WTC11 (cell line): ENCODE results near the gene DLAT. TPM values are rescaled to one million over a fixed set of nuclear protein-coding genes. Genes with fewer than 3 reads are reported as not detected.

ENCODE experiments used
- ATAC-seq: fragments of 200-7000 bp; cut with Tn5 transposase; 2 replicates; pipeline ENCODE4 v1.10.0; 2021; ENCODE audit warnings: mild to moderate bottlenecking, moderate library complexity
- CTCF ChIA-PET: fragments of 300-600 bp; sonication (Branson Sonifier 250); formaldehyde crosslinking; loops from one replicate; lab custom pipeline; 2021; ENCODE audit warnings: antibody characterized with exemption; lab: Charles Lee
- POLR2A ChIA-PET: fragments of 350-600 bp; sonication (Branson Sonifier 250); formaldehyde crosslinking; loops from one replicate; lab custom pipeline; 2021; ENCODE audit warnings: antibody characterized with exemption; lab: Charles Lee
- DNase-seq: peaks from one replicate; pipeline ENCODE4 v3.0.0; 2021; ENCODE audit warnings: low spot score
- H3K27ac Mint-ChIP-seq: 2 replicates; pipeline ENCODE4 v1.8.0; 2021; ENCODE audit warnings: mixed read lengths
- H3K27me3 Mint-ChIP-seq: 2 replicates; pipeline ENCODE4 v1.8.0; 2021; ENCODE audit warnings: low read depth, mild to moderate bottlenecking, moderate library complexity, mixed read lengths
- H3K36me3 Mint-ChIP-seq: 2 replicates; pipeline ENCODE4 v1.8.0; 2021; ENCODE audit warnings: mixed read lengths
- H3K4me1 Mint-ChIP-seq: 2 replicates; pipeline ENCODE4 v1.8.0; 2022; ENCODE audit warnings: mixed read lengths
- H3K4me3 Mint-ChIP-seq: 2 replicates; pipeline ENCODE4 v1.8.0; 2021; ENCODE audit warnings: mild to moderate bottlenecking, moderate library complexity, mixed read lengths
- H3K9me3 Mint-ChIP-seq: 2 replicates; pipeline ENCODE4 v1.8.0; 2021; ENCODE audit warnings: mixed read lengths
- AFF4 ChIP-seq: sonication (generic); formaldehyde crosslinking; IDR thresholded peaks from 2 replicates; pipeline ENCODE4 v1.8.1; 2023; ENCODE audit warnings: mild to moderate bottlenecking, missing genetic modification reagents, borderline replicate concordance
- ATF1 ChIP-seq: sonication (generic); formaldehyde crosslinking; IDR thresholded peaks from 2 replicates; pipeline ENCODE4 v1.8.1; 2023; ENCODE audit warnings: mild to moderate bottlenecking, moderate library complexity, missing genetic modification reagents
- CBFB ChIP-seq: sonication (generic); formaldehyde crosslinking; IDR thresholded peaks from 2 replicates; pipeline ENCODE4 v1.8.1; 2022; ENCODE audit warnings: mild to moderate bottlenecking, low read depth, missing genetic modification reagents
- CREB1 ChIP-seq: sonication (generic); formaldehyde crosslinking; IDR thresholded peaks from 2 replicates; pipeline ENCODE4 v1.8.0; 2023; ENCODE audit warnings: mild to moderate bottlenecking, missing genetic modification reagents
- E2F4 ChIP-seq: sonication (generic); formaldehyde crosslinking; IDR thresholded peaks from 2 replicates; pipeline ENCODE4 v1.8.1; 2022; ENCODE audit warnings: low read depth, mild to moderate bottlenecking, moderate library complexity, missing genetic modification reagents, borderline replicate concordance
- ERG ChIP-seq: fragments of 250-450 bp; sonication (Bioruptor Pico); IDR thresholded peaks from 2 replicates; pipeline ENCODE4 v1.8.0; 2021; ENCODE audit warnings: mild to moderate bottlenecking
- ESRRA ChIP-seq: sonication (generic); formaldehyde crosslinking; IDR thresholded peaks from 2 replicates; pipeline ENCODE4 v1.8.1; 2022; ENCODE audit warnings: mild to moderate bottlenecking, missing genetic modification reagents, borderline replicate concordance
- ETV6 ChIP-seq: sonication (generic); formaldehyde crosslinking; IDR thresholded peaks from 2 replicates; pipeline ENCODE4 v1.8.1; 2022; ENCODE audit warnings: mild to moderate bottlenecking, missing genetic modification reagents
- FOXJ3 ChIP-seq: sonication (generic); formaldehyde crosslinking; IDR thresholded peaks from 2 replicates; pipeline ENCODE4 v1.9.0; 2021; ENCODE audit warnings: missing genetic modification reagents, mild to moderate bottlenecking, borderline replicate concordance
- FOXP1 ChIP-seq: sonication (generic); formaldehyde crosslinking; IDR thresholded peaks from 2 replicates; pipeline ENCODE4 v1.8.0; 2022; ENCODE audit warnings: missing genetic modification reagents, mild to moderate bottlenecking, moderate library complexity, borderline replicate concordance
- HMGA2 ChIP-seq: fragments of 250-450 bp; sonication (Bioruptor Pico); IDR thresholded peaks from 2 replicates; pipeline ENCODE4 v1.4.0; 2021; ENCODE audit warnings: mild to moderate bottlenecking, moderate library complexity
- JAZF1 ChIP-seq: fragments of 250-450 bp; sonication (Bioruptor Pico); IDR thresholded peaks from 2 replicates; pipeline ENCODE4 v1.9.0; 2021; ENCODE audit warnings: moderate library complexity, mild to moderate bottlenecking, inconsistent platforms
- KAT7 ChIP-seq: sonication (generic); formaldehyde crosslinking; IDR thresholded peaks from 2 replicates; pipeline ENCODE4 v1.8.1; 2023; ENCODE audit warnings: missing genetic modification reagents, mild to moderate bottlenecking, borderline replicate concordance
- MYBL2 ChIP-seq: sonication (generic); formaldehyde crosslinking; IDR thresholded peaks from 2 replicates; pipeline ENCODE4 v1.8.1; 2023; ENCODE audit warnings: mild to moderate bottlenecking, moderate library complexity, missing genetic modification reagents
- NFYB ChIP-seq: sonication (generic); formaldehyde crosslinking; conservative IDR thresholded peaks from 2 replicates; pipeline ENCODE4 v1.8.0; 2022; ENCODE audit warnings: low read depth, missing genetic modification reagents
- NR3C1 ChIP-seq: sonication (generic); formaldehyde crosslinking; conservative IDR thresholded peaks from 2 replicates; pipeline ENCODE4 v1.8.1; 2023; ENCODE audit warnings: low read depth, mild to moderate bottlenecking, missing genetic modification reagents
- PREB ChIP-seq: sonication (generic); formaldehyde crosslinking; IDR thresholded peaks from 2 replicates; pipeline ENCODE4 v1.8.1; 2022; ENCODE audit warnings: mild to moderate bottlenecking, missing genetic modification reagents, moderate library complexity, borderline replicate concordance
- SMAD4 ChIP-seq: sonication (generic); formaldehyde crosslinking; IDR thresholded peaks from 2 replicates; pipeline ENCODE4 v1.8.0; 2022; ENCODE audit warnings: mild to moderate bottlenecking, missing genetic modification reagents
- USF1 ChIP-seq: sonication (generic); formaldehyde crosslinking; IDR thresholded peaks from 2 replicates; pipeline ENCODE4 v1.8.0; 2022; ENCODE audit warnings: mild to moderate bottlenecking, missing genetic modification reagents
- ZBTB21 ChIP-seq: sonication (generic); formaldehyde crosslinking; IDR thresholded peaks from 2 replicates; pipeline ENCODE4 v1.8.1; 2023; ENCODE audit warnings: mild to moderate bottlenecking, missing genetic modification reagents, borderline replicate concordance
- ZMAT4 ChIP-seq: fragments of 250-450 bp; sonication (Bioruptor Pico); IDR thresholded peaks from 2 replicates; pipeline ENCODE4 v1.9.0; 2021; ENCODE audit warnings: mild to moderate bottlenecking
- ZNF121 ChIP-seq: sonication (generic); formaldehyde crosslinking; IDR thresholded peaks from 2 replicates; pipeline ENCODE4 v1.8.0; 2023; ENCODE audit warnings: missing genetic modification reagents
- ZNF138 ChIP-seq: sonication (generic); formaldehyde crosslinking; conservative IDR thresholded peaks from 2 replicates; pipeline ENCODE4 v1.8.1; 2022; ENCODE audit warnings: mild to moderate bottlenecking, moderate library complexity, missing genetic modification reagents
- ZNF263 ChIP-seq: sonication (generic); formaldehyde crosslinking; IDR thresholded peaks from 2 replicates; pipeline ENCODE4 v1.8.1; 2022; ENCODE audit warnings: low read depth, mild to moderate bottlenecking, moderate library complexity, missing genetic modification reagents
- total RNA-seq: library from RNA; stranded (reverse); gene quantifications from 3 replicates; pipeline ENCODE4 v1.2.3, GENCODE V29; 2021

The DLAT gene
- total RNA-seq, 1 experiment from 2014 or later, result 60.4 TPM

- no peak for TF ChIP-seq E2F4
- TF ChIP-seq NR3C1 (CRISPR knock-in tag), result no peak
- TF ChIP-seq CBFB (CRISPR knock-in tag), result no peak
- TF ChIP-seq ZNF121 (CRISPR knock-in tag), result no peak
- no peak for TF ChIP-seq ETV6
- no peak for TF ChIP-seq CREB1 (CRISPR knock-in tag)
- no peak for TF ChIP-seq MYBL2
- no peak for TF ChIP-seq ZMAT4
- TF ChIP-seq ZNF138, result no peak
- TF ChIP-seq KAT7 (CRISPR knock-in tag), result no peak
- no peak for TF ChIP-seq AFF4 (CRISPR knock-in tag)
- TF ChIP-seq ZNF263 (CRISPR knock-in tag), result no peak
- TF ChIP-seq ATF1 (CRISPR knock-in tag), result no peak
Measured at GRCh38 chr11:112042161-112042960, 17.2 kb downstream of the DLAT start (continued).

- Mint-ChIP-seq H3K4me1 (no peaks in the 10 kb centered on the region), H3K27ac (no peak overlapping the region), H3K36me3 (peaks cover 68% of the 10 kb centered on the region), H3K4me3 (no peak overlapping the region), H3K27me3 (no peaks in the 10 kb centered on the region), H3K9me3 (no peaks in the 10 kb centered on the region)
- DNase-seq, result no peak
- ChIA-PET CTCF (no interaction called here), POLR2A (no interaction called here)
- TF ChIP-seq PREB (no peak), JAZF1 (no peak), MYBL2 (no peak), HMGA2 (CRISPR knock-in tag) (no peak), NFYB (no peak), ZBTB21 (no peak), SMAD4 (CRISPR knock-in tag) (no peak), ETV6 (no peak), ERG (CRISPR knock-in tag) (no peak), FOXP1 (CRISPR knock-in tag) (no peak), ESRRA (CRISPR knock-in tag) (no peak), USF1 (CRISPR knock-in tag) (no peak), FOXJ3 (CRISPR knock-in tag) (no peak)
- no peak for ATAC-seq
Measured at GRCh38 chr11:112042961-112043304, 17.7 kb downstream of the DLAT start.
